GDM1 (cell line): ENCODE measurements around the gene POU2AF2.
"Not testable (repeated sequence)": the region's sequence is repeated elsewhere in the genome, so short reads cannot be mapped to it uniquely, and the experiment has no call there.

Experiments used
- DNase-seq: peaks from one replicate; lab custom pipeline; 2025; lab: John Stamatoyannopoulos, UW

The POU2AF2 gene

DNA sequence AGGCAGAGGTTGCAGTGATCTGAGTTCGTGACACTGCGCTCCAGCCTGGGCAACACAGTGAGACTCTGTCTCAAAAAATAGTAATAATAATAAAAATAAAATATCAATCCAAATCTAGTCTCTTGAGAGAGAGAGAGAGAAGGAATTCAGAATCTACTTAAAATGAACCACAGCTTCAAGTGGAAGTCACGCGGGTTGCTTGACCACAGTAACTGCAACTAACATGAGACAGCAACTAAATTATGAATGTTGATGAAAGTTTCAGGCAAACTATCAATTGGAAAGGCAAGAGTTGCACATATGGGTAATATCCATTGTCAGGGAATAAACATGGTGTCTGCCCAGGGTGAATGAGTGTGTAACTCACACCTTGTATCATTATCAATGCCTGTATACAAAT lies 12.5 kb downstream of the POU2AF2 start:
- DNase-seq = no peak

DNA sequence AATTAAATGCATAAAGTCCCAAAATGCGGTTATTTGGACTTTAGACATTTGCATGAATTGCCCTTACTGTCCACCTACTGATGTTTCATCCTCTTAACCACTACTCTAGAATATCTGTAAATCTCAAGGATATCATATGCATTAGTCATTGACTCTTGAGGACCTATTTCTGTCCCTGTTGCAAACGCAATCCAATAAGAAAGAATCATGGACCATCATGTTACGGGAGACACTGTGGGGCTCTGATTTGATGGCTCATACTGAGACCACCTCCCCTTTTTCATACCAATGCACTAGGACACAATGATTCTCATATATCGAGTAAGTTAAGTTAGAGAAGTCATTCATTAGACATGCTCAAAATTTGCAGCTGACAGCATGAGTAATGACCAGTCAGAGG lies 14.4 kb downstream of the POU2AF2 start:
- DNase-seq = no peak

DNA sequence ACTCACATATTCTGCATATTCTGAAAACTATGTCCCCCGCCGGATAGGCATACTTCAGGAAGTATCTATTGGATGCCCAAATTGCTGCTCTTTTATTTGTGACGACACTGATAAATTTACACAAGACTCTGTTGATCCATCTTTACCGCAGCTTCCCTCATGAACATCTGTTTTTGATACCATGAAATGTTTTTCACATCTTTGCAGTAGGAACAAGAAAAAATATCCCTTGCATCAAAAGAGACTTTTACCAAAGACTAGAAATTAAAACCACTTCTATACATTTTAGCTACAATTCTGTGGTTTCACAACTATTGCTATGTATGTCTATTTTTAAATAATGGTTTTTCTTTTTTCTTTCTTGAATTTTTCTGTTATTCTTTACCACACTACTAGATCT lies 15.3 kb downstream of the POU2AF2 start:
- no peak for DNase-seq

DNA sequence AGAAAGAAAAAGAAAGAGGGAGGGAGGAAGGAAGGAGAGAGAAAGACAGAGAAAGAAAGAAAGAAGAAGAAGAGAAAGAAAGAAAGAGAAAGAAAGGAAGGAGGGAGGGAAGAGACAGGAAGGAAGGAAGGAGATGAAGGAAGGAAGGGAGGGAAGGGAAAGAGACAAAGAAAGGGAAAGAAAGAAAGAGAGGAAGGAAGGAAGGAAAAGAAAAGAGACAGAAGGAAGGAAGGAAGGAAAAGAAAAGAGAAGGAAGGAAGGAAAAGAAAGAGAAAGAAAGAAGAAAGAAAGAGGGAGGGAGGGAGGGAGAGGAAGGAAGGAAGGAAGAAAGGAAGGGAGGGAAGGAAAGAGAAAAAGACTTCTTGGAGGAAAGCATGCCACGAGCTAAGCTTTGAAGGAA lies 19.1 kb downstream of the POU2AF2 start:
- no peak for DNase-seq

DNA sequence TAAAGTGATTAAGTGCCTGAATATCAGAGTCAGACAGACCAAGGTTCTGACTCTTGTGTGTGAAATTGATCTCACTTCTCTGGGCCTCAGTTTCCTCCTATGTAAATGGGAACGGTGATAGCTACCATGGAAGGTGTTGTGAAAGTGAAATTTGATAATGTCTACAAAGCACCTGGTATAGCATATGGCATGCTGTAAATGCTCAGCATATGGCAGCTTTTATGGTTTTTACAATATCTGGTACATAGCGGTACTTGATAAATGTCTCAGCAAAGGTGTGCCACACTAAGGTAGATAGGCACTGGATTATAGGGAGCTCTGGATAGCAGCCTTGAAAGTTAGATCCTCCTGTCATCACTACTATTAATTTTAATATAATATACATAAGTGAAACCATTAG lies 19.9 kb downstream of the POU2AF2 start:
- no peak for DNase-seq

DNA sequence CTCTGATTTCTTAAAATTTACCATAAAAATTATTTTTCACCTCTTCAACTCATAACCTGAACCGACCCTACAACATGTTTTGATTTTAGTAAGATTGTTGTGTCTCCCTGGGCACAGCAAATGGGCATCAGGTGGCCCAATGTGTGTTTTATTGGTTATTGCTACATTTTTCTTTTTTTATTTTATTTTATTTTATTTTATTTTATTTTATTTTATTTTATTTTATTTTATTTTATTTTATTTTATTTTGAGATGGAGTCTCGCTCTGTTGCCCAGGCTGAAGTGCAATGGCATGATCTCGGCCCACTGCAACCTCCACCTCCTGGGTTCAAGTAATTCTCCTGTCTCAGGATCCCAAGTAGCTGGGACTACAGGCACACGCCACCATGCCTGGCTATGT lies 22.8 kb downstream of the POU2AF2 start:
- not testable (repeated sequence) for DNase-seq

DNA sequence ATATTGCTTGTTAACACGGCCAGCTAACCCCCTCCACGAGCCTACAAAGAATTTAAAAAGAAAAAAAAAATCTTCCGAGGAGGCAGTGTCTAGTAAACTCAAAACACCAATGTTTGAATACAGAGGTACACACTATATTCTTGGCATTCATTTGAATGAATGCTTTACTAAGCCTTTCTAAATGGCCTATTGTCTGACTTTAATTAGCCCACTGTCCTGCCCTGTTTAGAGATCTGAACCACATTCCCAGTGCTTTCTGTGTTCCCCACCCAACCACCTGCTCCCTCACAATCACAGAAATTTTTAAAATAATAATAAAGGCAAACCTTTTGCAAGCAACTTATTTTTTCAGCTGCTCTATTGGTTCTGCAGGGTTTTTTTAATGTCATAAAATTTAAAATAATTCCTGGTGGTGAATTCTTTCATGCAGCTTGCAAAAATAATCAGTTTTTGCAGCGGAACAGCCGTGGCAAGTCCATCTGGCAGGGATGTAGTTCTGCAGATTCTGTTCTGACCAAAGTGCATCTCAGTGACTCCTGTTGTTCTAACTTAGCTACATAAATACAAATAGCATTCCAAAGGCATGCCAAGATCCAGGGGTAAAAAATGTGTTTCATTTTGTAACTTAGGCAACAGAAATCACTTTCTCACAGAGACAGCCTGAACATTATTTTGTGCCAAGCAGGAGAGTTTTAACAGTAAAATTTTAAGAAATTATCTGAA lies 23.8 kb downstream of the POU2AF2 start:
- DNase-seq = no peak

DNA sequence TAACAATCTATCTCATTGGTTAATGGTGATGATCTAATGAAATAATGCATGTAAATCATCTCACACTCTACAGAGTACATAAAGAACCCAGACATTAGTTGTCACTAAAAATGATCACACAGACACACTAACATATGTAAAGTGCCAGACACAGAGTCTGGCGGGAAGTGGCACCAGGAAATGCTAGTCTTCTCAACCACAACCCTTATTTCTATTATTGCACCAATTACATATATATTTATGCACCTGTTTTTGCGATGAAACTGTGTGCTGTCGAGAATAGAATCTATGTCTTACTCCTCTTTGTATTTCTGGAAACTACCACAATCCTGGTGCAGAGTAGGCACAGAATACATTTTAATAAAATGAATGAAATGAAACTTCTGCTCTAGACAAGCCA lies 26.9 kb downstream of the POU2AF2 start:
- no peak for DNase-seq

DNA sequence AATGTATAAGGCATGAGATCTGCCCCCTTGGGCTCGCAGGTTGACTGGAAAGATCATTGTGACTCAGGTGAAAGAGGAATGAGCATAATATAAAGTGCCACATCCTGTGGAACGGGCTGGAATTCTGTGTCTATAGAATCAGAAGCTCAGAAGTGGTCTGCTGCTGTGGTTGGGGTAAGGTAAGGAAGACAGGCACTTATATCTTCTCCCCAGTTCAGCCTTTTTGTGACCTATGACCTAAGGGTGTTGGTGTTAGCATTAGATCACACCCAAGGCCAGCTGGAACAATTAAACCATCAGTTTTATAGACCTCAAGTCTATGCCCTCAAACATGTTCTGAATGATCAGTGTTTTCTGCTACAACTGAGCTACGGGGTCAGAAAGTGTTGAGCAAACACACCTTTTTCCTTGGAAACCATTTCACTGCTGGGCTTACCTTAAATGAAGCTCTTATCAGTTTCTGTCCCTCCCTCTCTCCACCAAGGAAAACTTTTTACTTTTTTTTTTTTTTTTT lies 37.1 kb downstream of the POU2AF2 start:
- no peak for DNase-seq

DNA sequence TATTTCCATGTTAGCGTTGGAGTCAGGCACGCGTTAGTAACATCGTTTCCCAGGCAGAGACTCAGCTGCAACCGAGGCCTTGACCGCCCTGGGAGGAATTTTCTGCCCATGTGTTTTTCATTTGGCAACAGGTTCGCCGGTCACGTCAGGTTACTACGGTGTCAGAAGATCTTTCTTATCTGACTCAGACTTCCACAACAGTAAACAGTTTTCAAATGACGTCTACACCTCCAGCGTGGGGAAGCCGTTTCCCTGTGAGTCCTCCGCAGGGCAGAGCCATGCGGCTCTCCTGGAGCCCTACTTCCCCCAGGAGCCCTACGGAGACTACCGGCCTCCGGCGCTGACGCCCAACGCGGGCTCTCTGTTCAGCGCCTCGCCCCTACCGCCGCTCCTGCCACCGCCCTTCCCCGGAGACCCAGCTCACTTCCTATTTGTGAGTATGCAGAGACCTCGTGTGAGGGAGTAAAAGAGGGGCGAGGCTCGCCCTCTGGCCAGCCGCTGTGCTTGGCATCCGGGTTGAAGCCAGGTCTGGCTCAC lies 38.5 kb downstream of the POU2AF2 start:
- DNase-seq = no peak

DNA sequence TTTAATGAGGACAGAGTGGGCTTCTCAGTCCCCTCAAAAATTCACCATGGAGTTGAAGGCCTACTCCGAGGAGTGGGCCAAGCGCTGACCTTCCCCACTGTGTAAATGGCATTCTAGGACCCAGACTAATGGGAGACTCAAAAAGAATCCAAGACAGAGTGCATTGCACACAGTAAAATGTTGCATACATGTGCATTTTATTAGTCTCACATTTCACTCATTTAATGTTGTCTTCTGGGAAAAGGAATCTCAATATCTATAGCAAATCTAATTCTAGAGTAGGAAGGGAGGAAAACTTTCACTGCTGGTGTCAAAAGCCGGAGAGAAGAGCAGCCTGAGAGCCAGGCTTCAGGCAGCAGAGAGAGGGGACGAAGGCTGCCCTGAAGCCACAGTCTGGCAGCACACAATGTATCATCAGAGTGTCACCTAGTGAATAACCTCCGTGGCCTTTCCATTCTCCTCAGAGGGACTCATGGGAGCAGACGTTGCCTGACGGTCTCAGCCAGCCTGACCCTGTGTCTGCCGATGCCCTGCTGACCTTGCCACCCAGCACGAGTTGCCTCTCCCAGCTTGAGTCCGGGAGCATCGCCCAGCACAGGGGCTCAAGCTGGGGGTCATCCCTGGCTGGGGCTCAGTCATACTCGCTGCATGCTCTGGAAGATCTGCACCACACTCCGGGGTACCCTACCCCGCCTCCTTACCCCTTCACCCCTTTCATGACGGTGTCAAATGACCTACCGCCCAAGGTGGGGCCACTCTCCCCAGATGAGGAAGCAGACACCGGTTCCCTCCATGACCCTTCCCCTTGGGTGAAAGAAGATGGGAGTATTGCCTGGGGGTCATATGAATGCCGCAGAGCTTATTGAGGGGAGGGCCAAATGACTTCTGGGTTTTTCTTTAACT lies 39.9 kb downstream of the POU2AF2 start:
- DNase-seq = no peak

DNA sequence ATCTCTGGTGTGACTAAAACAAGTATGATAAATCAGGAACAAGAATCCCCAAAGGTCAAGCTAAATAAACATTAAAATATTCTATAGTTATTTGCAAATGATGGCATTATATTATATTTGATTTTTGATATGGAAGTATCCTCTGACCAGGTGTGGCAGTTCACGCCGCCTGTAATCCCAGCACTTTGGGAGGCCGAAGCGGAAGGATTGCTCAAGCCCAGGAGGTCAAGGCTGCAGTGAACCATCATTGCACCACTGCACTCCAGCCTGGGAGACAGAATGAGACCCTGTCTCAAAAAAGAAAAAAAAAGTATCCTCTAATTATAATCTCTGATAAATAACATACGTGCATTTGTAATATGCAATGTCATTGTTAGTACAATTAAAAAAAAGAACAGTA lies 46.2 kb downstream of the POU2AF2 start:
- no peak for DNase-seq

DNA sequence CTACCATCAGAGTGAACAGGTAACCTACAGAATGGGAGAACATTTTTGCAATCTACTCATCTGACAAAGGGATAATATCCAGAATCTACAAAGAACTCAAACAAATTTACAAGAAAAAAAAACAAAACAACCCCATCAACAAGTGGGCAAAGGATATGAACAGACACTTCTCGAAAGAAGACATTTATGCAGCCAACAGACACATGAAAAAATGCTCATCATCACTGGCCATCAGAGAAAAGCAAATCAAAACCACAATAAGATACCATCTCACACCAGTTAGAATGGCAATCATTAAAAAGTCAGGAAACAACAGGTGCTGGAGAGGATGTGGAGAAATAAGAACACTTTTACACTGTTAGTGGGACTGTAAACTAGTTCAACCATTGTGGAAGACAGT lies 46.9 kb downstream of the POU2AF2 start:
- DNase-seq = not testable (repeated sequence)

DNA sequence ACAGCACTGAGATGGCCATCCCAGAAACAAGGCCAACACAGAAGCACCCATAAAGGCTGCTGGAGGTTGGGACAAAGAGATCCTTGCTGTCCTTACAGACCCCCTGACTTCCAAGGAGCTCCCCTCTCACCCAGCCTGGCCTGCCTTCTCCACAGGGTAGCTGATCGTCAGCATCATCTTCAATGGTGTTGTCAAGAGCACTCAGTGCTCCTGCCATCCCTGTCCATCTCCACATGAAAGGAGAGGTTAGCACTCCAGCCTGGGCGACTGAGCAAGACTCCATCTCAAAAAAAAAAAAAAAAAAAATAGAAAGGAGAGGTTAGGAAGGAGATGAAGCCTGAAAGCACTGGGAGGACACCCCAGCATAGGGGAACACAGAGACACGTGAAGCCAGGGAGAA lies 50.7 kb downstream of the POU2AF2 start:
- DNase-seq = no peak

DNA sequence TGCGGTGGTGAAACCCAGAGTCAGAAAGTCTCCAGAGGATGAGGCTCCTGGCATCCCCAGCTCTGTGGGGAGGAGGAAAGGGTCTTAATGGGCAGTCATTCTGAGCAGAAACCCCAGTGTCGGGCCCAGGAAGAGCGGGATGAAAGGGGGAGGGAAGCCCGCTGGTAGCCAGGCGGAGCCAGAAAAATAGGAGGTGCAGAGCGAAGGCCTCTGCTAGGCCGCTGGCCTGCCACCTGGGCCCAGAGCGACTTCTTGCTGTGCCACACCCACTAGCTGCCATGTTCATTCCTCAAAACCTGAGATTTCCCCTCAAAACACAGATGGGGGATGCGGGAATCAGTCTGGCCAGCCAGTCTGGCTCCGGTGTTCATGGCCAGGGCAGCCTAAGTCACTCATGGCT lies 52.2 kb downstream of the POU2AF2 start:
- DNase-seq = no peak

DNA sequence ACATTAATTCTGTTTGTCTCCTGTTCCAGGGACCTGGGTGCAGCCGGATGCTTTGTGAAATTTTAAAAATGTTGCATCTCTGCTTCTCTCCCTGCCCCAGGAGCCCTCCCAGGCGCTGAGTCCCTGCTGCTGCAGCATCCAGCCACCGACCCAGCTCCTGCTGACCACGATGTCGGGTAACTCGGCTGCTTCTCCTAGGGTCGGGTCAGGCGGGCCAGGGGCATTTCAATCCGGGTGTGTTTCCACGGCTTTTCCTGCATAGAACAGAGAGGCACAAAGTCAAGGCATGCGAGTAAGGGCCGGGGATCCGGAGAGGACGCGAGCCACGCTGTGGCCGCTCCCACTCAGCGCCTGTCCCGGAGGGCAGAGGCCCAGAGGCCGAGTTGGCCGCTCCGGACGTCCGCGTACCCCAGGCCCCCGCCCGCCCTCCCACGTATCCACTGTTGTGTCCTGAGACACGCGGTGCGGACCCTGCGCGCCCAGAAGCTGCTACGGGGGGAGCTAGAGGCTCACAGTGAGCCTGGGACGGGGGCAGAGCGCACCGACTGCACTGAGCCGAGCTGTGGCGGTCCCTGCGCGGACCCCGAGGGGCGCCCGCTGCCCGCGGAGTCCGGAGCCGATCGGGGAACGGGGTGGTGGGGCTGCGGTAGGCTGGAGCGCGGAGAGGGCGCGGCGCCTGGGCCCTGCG lies 53.0 kb downstream of the POU2AF2 start, which contains the start of gene POU2AF3:
Gene POU2AF3, plus strand, starts transcription at position 134 of the 688 bp plus-strand sequence. Its CDS starts 36 bp downstream, at position 170.
- no peak for DNase-seq

DNA sequence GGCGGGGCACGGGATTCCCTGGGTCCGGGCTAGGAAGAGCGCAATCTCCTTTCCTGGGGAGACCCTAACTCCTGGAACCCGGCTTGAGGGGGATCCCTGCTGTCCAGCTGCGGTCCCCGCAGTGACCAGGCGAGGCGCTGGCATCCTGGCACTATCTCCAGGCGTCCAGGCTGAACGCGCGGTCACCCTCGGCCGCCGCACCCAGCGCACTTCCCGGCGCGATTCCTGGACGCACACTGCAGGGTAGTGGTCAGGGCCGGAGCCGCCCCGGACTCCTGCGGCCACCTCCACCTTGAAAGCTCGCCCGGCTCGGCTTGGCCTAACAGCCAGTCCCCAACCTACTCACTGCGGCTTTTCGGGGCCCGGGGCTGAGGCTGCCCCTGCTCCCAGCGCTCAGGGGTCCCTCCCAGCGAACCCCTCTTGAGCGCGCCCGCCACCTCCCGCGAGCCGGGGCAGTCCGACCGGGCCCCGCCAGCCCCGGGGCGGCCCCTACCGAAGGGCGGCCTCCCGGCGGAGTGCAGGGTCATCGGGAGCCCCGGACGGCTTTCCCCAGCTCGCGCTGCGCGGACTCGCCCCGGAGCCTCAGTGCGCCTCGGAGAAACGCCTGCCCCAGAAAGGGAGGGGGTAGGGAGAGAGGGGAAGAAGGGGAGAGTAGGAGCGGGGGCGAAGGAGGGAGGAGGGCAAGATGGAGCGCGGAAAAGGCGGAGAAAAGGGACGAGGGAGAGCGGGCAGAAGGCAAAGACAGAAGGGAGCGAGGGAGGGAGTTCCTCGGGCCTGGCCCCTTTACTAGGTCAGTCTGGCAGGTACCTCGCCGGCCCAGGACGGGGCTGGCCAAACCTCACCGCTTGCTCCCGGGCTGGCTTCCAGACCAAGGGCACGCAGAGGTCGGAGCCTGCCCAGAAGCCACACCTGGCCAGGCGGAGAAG lies 53.8 kb downstream of the POU2AF2 start:
- no peak for DNase-seq

DNA sequence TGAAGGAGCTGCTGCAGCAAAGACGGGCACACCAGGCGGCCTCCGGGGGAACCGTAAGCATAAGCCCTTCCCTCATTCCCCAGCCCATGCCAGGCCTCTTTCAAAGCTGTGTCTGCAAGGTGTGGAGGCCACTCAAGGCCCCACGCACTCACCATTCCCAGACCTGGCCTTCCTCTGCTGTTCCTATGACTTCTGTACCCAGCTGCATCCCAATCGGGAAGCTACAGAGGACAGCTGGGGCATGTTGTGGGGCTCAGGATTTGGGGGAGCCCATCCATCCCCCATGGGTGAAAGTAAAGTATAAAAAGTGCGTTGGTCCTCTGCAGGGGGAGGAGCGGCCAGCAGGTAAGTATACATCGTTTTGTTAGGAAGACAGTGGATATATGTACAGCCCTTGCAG lies 55.0 kb downstream of the POU2AF2 start:
- no peak for DNase-seq

DNA sequence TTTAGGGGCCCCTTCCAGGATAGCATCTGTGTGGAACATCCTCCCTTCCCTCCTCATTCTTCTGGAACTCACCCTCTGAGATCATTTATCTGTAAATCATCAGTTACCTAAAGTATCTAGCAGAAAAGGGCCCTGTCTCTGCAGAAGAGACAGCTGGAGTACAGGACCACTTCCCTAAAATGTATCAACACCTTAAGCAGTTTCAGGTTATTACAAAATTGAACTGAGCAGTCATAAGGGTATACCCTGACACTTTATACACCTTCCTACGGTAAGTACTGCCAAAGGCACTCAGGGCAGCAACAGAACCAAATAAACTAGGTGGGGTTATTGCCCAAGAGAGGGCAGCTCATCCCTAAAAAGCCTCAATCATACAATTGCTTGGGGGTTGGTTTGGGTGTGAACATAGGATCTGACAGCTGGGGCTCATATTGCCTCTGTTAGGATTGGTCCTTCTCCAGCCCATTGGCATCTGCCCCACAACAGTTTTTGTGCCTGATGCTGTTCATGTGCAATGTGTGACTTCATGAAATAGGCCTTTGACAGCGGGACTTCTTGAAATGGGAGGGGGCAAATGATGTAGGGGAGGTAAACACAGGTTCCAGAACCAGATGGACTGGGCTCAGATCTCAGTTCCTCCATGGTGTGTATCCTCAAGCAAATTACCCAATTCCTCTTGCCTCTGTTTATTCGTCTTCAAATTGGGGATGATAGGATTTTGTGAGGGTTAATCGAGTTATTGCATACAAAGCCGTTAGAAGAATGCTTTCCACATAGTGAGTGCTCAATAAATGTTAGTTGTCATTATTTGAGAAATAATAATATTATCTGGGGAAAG lies 55.7 kb downstream of the POU2AF2 start:
- no peak for DNase-seq

DNA sequence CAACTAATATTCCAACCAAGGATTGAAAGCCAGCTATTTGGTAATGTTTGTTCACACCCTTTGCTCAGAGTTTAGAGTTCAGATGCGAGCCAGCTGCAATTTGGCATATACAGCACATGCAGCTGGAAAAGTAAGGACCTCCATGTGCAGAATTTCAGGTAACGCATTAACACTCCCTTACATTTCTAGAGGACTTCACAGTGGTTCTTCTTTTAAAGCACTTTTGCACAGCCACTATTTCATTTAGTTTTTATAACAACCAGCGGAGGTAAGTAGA lies 56.3 kb downstream of the POU2AF2 start:
- no peak for DNase-seq
